AG04449 (cell line): ENCODE data around the gene MTSS2.

Experiments used
- CTCF ChIA-PET: fragments of 350-600 bp; formaldehyde crosslinking; extraction: SDS; loops from one replicate; lab custom pipeline; 2021; ENCODE audit warnings: antibody characterized with exemption; lab: Yijun Ruan, JAX
- POLR2A ChIA-PET: fragments of 400-600, 350-600 bp; formaldehyde crosslinking; extraction: SDS; loops from one replicate; lab custom pipeline; 2020; ENCODE audit warnings: antibody characterized with exemption, inconsistent platforms; lab: Yijun Ruan, JAX
- DNase-seq: peaks from one replicate; pipeline ENCODE4 v3.0.0-alpha.2; 2010; ENCODE audit warnings: low read depth, low spot score
- H3K4me3 ChIP-seq: 2 replicates; pipeline ENCODE4 v1.5.1; 2011; ENCODE audit warnings: low read depth, mild to moderate bottlenecking, control low read depth, low read length
- TF ChIP-seq, protein P1 (sequence below): IDR thresholded peaks from one replicate; pipeline ENCODE4 v1.5.1; 2011; ENCODE audit warnings: mild to moderate bottlenecking, moderate library complexity, low read length, control low read depth, inconsistent platforms; ENCODE audit not compliant: insufficient read depth; ENCODE audit errors: missing control alignments

Gene MTSS2

GRCh38 chr16:70683146-70683944 lies 2.5 kb downstream of the MTSS2 start:
- ChIA-PET POLR2A (no interaction called here), CTCF (interaction anchor here (0.7 to 14.6 kb wide), 4 partner anchors 53 to 88 kb away, joined by 3 to 320 read pairs (median 4); no protein-coding TSS in a partner anchor)
- peak overlapping the region; percentile 86 for H3K4me3 ChIP-seq
- TF ChIP-seq, protein P1, sequence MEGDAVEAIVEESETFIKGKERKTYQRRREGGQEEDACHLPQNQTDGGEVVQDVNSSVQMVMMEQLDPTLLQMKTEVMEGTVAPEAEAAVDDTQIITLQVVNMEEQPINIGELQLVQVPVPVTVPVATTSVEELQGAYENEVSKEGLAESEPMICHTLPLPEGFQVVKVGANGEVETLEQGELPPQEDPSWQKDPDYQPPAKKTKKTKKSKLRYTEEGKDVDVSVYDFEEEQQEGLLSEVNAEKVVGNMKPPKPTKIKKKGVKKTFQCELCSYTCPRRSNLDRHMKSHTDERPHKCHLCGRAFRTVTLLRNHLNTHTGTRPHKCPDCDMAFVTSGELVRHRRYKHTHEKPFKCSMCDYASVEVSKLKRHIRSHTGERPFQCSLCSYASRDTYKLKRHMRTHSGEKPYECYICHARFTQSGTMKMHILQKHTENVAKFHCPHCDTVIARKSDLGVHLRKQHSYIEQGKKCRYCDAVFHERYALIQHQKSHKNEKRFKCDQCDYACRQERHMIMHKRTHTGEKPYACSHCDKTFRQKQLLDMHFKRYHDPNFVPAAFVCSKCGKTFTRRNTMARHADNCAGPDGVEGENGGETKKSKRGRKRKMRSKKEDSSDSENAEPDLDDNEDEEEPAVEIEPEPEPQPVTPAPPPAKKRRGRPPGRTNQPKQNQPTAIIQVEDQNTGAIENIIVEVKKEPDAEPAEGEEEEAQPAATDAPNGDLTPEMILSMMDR = no peak
- no peak for DNase-seq

GRCh38 chr16:70682239-70683145 lies 3.4 kb downstream of the MTSS2 start:
- CTCF ChIA-PET = interaction anchor here (0.6 to 14.6 kb wide), 5 partner anchors 13 to 812 kb away, joined by 3 to 320 read pairs (median 4); no protein-coding TSS in a partner anchor
- DNase-seq = no peak
- peak overlapping the region; percentile 3; the same call in 1 of the 2 replicates for H3K4me3 ChIP-seq
- POLR2A ChIA-PET = no interaction called here
- TF ChIP-seq, protein P1 = no peak

DNA sequence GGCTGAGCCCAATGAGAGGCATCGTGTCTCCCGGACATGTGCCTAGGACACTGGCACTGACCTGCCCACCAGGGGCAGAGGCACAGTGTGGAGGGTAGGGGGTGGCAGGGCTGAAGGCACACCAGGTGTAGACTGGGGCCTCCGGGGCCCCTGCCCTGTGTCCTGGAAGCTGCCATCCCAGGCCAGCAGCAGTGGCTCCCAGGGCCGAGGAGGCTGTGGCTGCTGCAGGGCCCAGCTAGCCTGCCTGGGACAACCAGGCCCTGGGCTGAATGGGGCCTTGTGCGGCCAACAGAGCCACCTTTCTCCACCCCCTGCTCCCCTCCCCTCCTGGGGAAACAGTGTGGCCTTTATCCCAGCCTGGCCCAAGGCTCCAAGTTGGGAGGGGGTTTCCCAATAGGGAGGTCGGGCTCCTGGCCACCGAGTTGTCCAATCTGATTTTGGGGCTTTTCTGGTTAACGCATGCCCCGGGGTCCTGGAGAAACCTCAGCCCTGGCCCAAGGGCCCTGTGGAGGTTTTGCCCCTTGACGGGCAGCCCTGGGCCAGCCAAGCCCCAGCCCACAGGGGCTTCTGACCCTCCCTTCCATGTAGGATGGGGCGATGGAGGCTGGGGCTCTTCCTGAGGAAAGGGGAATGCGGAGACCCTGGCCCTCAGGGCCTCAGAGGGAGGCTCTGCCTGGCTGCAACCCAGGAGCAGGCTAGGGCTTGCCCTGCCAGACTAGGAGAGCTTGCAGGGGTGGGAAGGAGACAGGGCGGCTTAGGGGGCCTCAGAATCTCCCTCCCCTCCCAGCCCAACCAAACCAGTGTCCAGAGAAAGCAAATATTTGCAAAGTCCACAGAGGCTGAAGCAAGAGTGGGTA lies 4.2 kb downstream of the MTSS2 start:
- DNase-seq = no peak
- H3K4me3 ChIP-seq = no peak overlapping the region
- TF ChIP-seq, protein P1 = no peak
- CTCF ChIA-PET = interaction anchor here (1.0 to 14.6 kb wide), 4 partner anchors 12 to 97 kb away, joined by 3 to 320 read pairs (median 4); no protein-coding TSS in a partner anchor
- POLR2A ChIA-PET = no interaction called here

GRCh38 chr16:70680495-70681381 lies 5.1 kb downstream of the MTSS2 start:
- no peak for DNase-seq
- TF ChIP-seq, protein P1 = no peak
- ChIA-PET POLR2A (interaction anchor here (0.6 kb wide), 1 partner anchor 151 kb away, joined by 3 read pairs; no protein-coding TSS in a partner anchor), CTCF (interaction anchor here (1.0 to 14.6 kb wide), 6 partner anchors 12 to 98 kb away, joined by 4 to 320 read pairs (median 18); no protein-coding TSS in a partner anchor)
- no peak overlapping the region for H3K4me3 ChIP-seq
